ENCODE data around the gene ANKRD33B.
"Not testable (repeated sequence)": the region's sequence is repeated elsewhere in the genome, so short reads cannot be mapped to it uniquely, and the experiment has no call there.

The ANKRD33B gene

DNA sequence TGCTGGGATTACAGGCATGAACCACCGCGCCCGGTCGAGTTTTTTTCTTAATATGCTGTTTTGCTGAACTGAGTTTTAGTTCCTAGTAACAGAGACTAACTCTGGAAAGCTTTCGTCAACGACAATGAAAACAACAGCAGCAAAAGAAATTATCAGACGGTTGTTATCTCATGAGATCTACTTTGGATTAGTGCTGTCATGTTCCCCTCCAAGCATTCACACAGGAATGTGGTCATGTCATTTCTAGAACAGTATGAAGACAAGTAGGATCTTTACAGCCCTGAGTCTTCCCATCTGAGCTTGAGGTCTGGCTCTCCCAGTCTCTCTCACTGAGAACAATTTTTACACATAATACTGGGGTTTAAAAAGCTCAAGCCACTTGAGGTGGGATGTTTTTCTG lies 4.0 kb upstream of the ANKRD33B start:
- no peak for DNase-seq

DNA sequence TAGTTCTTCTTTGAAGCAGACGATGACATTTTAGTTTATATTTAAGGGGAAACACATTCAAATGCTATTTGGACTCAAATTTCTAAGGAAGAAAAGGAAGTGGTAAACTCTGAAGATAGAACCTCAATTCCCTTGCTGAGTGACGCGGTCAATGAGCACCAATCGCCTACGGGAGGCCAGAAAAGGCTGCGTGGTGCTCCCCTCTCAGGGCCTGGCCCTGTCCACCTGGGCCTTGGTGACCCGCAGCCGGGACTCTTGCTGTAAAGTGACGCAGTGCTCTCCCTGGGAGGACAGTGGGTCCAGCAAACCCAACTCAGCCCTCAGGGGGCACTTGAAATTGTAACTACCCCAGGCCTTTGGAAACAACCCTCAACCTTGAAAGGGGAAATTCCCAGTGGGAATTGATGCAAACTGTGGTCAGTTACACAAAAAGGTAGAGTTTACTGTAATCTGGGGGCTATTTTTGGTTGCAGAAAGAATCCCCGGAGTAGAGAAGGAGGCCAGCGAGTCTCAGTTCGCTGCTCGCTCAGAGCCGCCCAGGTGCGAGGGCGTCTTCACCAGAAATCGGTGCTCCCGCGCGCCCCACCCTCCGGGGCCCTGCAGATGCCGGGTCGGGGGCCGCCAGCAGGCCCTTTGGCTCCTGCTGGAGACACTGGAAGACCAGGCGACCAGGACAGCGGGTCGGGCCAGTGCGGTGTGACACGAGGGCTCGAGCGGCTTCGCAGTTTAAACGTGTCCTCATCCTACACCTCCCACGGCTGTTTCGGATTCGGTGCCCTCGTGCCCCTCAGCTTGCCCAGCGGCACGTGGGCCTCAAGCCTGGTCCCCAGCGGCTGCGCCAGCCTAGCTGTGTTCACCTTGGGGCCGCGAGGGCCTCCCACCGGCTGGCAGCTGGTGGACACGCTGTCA lies 1.4 kb upstream of the ANKRD33B start:
- DNase-seq = no peak

DNA sequence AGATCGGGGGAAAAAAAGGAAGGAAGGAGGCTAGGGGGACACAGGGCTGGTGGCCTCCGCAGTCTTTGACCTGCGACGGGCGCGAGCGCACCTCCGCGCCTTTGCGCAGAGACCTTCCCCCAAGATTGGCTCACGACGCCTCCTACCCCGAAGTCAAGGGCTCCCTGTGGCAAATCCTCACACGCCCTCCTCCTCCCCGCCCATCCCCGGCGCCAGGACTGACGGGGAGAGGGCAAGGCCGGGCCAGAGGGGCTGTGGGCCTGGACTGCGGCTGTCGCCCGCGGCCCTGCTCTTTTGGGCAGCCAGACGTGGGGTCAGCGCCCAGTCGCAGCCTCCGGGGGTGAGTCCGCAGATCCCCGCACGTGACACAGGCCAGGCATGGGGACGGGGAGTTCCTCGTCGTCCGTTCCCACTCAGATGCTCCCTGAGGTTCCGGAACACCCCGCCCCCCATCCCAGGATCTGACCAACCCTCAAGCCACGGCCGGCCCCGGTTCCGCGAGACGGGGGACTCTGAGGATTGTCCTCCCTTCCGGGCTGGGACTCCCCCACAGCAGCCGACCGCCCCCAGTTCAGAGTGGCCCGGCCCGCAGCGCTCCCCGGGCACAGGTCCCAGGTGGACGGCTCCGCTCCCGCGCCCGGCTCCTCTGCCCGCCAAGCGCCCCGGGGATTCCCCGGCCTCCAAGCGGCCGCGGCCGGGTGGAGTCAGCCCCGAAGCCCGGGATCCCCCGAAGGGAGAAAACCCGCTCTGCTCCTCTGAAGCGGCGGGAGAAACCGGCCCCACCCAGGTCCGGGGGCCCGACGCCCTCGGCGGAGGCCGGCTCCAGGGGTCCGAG lies 543 bp upstream of the ANKRD33B start:
- DNase-seq = no peak

DNA sequence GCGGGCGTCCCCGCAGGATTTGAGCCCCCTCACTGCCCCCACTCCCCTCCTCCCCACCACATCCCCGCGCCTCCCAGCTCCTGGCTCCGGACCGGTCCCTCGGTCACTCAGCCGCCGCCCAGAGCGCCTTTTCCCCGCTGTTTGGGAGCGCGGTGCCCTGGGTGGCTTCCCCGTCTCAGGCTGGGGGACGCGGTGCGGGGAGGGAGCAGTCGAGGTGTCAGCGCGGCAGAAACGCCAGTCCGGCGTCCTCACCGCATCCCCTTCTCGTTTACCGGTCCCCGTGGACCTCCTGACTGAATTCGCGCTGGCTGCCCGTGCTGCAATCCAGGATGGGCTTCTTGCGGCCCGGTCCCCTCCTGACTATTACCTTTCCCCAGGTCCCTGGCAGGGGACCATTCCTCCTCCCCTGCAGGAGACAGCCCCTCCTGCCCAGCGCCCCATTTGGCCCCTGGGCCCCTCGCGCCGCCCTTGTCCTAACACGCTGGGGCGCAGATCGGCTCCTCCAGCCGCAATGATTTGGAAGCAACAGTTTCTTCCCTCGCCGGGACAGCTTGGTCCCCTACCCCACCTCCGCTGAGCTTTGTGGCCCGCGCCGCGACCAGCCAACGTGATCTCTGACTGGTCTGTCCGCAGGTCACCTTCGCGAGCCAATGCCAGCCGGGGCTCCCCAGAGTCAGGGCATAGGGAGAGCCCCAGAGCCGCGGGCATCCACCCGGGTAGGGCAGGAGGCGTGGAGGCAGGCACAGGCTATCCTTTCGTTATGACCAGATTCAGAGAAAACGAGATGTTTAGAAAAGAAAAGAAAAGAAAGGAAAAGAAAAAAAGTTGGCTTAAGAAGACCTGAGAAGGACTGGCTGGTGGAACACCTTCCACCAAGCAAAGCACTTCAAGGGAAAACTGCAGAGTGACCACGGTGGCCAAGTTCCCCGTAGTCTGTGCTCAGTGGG lies 1.2 kb downstream of the ANKRD33B start:
- no peak for DNase-seq

DNA sequence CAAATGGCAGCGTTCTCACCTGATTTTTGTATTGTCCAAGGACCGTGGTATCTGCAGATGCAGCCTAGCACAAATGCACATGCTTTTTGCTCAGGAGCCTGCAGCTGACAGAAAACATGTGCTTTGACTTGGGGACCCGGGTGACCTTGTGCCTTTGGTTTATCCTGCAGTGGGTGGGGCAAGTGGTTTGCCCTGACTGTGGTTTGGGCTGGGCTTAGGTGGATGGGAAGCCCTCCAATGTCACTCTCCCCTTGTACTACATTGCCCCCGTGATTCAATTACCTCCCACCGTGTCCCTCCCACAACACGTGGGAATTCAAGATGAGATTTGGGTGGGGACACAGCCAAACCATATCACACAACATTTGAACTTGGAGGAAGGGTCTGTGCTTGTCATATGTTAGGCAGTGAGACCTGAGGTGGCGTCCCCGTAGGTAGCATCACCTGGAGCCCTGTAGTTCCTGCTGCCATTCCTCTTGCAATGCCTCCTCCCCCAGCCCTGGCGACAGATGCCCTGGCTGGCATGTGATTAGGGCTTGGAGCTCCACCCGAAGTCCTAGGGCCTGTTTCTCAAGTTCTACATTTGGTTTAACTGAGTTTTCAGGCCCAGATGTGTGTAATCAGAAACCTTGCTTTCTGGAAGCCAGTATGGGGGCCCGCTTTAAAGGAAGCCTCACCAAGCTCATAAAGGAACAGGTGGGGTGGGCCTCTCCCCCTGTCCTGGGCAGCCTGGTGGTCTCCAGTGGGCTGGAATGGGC lies 2.1 kb downstream of the ANKRD33B start:
- no peak for DNase-seq

DNA sequence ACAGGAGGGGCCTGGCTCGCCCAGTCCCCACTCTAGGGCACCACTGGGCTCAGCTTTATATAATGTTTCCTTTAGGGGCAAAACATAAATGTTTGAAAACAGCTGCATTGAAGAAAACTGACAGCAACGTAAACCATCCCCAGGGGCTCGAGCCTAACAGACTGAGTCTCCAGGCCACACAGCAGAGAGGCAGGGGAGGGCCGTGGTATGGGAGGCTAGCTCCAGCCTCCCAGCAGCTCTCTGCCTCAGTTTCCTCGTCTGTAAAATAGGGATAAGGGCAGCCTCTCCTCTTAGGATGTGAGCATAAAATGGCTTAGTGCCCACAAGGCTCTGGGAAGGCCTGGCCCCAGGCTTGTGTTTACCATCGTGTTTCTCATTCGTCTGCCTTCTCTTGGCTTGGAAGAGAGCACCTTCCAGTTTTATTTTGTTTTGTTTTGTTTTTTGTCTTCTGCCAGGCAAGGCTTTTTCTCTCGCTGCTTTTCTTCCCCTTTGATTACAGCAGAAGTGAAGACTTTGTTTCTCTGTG lies 2.7 kb downstream of the ANKRD33B start:
- DNase-seq = no peak

DNA sequence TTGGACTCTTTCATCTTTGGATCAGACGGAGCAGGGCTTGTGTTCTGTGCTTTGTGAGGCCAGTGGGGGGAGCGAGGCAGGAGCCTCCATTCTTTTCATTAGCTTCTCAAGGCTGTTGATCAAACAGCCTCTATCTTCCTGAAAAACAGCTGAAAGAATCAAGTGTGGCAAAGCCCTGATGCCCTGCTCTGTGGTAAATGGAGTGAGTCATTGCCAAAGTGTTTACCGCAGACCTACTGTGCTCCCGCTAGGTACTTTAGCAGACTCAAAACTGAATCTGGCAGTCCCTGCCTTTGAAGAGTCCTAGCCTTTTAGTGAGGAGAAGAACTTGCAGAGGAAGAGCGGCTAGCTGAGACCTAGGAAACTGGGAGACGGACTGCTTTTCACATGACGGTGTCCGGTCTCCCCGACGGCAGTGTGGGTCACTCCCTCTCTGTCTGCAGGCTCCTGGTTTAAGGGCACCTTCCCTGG lies 3.3 kb downstream of the ANKRD33B start:
- DNase-seq = no peak

DNA sequence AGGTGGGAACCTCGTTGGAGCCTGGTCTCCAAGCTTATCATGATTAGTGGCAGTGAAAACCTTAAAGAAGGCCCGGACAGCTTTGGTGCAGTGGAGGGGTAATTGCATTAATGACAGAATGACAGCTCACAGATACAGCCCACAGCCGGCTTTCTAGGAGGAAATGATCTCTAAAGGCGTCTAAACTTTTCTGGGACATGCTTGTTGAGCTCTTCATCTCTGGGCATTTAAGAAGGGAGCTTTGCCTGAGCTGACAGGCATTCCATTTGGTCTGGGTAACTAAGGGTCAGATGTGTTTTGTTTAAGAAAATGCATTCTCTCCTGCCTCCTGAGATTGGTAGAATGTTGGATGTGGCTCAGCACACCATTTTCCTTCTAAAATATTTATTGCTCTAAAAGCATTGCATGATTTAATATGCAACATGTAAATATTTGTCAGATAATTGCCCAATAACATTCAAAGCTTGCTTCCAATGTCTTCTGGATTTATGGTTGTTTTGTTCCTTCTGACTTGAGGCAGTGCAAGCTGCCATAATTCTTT lies 4.0 kb downstream of the ANKRD33B start:
- no peak for DNase-seq

DNA sequence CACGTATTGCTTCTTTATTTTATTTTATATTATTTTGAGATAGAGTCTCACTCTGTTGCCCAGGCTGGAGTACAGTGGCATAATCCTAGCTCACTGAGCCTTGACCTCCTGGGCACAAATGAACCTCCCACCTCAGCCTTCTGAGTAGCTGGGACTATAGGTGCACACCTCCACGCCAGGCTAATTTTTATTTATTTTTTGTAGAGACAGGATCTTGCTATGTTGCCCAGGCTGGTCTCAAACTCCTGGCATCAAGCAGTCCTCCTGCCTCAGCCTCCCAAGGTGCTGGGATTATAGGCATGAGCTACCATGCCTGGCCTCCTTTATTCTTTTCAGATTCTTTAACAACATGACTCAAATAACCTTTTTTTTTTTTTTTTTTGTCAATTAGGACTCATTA lies 6.7 kb downstream of the ANKRD33B start:
- not testable (repeated sequence) for DNase-seq

DNA sequence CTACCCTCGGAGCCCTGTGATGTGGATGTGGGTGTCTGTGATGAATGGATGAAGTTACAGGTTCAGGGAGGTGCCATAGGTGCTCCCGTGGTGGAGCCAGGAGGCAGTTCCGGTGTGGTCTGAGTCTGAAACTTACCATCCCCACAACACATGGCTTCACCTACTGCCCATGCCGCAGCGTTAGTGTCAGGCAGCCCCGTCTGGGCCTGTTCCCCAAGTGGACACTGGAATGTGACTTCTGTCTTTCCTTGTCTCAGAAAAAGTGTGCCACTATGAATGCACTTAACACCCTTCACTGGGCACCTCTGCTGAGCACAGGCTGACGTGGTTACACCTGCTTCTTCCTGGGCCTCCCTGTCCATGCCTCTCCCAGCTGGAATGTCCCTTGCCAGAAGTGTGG lies 8.6 kb downstream of the ANKRD33B start:
- DNase-seq = no peak

DNA sequence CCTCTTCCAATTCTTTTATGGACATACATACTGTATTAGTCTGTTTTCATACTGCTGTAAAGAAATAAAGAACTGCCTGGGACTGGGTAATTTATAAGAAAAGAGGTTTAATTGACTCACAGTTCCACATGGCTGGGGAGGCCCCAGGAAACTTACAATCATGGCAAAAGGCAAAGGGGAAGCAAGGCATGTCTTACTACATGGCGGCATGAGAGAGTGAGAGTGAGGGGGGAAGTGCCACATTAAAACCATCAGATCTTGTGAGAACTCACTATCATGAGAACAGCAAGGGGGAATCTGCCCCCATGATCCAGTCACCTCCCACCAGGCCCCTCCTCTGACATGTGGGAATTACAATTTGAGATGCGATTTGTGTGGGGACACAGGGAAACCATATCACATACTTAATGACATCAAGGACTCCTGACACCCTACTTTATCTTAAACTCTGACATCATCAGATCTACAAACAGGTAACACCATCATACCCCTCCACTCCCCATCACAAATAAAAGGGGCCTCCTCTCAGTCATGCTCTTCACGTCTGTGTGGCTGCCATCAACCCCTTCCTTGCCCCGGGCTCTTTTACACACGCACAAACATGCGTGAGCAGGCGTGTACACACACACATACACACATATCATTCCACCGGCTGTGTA lies 9.7 kb downstream of the ANKRD33B start:
- no peak for DNase-seq

DNA sequence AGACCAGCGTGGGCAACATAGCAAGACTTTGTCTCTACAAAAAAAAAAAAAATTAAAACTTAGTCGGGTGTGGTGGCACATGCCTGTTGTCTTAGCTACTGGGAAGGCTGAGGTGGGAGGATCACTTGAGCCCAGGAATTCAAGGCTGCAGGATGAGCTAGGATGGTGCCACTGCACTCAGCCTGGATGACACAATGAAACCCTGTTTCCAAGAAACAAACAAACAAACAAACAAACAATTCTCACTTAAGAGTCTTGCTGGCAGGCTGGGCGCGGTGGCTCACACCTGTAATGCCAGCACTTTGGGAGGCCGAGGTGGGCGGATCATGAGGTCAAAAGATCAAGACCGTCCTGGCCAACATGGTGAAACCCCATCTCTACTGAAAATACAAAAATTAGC lies 11.0 kb downstream of the ANKRD33B start:
- not testable (repeated sequence) for DNase-seq

DNA sequence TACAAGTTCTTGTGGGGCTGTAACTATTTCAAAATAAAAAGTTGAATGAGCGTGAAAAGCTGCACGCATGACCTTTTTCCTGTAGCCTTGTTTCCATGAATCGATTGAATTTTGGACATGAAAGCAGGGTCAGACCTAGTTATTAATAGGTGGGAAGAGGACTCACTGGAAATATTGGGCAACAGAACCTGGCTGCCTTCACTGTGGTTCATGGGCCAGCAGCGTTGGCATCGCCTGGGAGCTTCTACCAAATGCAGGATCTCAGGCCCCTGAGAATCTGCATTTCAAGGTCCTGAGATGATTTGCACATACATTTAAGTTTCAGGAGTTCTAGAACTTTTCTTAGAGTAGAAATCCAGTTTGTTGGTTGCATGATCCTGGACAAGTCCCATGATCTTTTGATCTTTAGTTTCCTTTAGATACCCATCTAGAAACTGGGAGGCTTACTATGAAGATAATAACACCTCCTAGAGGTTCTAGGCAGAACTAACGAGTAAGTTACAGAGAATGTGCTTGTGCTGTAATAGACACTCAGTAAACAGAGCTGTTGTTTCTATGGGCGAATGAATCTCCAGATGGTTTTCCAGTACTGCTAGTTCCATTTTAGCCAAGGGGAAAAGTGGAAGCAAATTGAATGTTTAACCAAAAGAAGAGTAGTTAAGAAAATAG lies 12.4 kb downstream of the ANKRD33B start:
- DNase-seq = no peak

DNA sequence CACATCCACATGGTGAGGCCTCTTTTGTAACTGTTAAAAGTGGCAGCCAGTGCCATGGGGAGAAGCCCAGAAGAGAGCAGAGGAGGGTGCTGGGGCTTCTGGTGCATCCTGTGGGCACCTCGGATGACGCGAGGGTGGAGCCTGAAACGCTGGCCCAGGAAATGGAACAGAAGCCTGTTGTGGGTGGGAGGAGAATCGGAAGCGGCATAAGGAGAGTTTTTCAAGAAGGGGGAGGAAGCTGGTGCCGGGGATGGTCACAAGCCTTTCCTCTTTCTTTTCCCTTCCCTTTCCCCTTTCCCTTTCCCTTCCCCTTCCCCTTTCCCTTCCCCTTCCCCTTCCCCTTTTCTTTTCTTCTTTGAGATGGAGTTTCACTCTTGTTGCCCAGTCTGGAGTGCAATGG lies 12.9 kb downstream of the ANKRD33B start:
- DNase-seq = no peak

DNA sequence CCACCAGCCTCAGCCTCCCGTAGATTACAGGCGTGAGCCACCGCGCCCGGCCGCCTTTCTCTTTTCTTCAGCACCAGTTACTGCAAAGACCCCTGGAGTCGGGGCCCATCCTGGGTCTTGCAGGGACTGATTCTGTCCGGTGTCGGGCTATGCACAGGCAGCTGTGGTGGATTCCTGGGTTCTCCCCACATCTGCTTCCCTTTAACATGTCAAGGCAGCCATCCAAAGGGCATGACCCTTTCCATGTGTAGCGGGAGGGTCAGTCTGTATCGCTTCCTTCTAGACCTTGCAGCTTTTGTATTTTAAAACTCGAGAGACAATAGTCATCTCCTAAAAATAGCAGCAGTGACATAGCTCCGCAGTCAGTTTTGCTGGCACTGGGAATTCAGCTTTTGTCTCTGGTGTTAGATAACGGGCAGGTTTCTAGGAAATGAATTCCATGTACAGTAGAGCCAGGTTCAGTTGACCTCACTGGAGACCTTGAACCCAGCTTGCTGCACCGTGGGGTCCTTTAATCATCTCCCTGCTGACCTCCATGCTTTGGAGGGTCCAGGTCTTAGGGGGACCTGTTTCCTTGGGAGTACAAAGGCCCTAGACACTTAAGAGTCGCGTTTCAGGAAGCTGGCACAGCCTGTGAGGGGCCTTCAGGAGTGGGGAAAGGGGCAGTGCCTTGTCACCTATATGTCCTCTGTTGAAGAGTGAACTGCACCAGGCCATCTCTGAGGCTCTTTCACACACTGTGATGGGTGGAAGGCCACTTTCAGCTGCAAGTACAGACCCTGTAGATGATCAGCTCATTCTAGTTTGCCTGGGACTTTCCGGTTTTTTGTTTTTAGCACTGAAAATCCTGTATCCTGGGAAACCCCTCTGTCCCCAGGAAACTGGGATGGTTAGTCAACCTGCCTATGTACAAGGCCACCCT lies 13.8 kb downstream of the ANKRD33B start:
- no peak for DNase-seq

DNA sequence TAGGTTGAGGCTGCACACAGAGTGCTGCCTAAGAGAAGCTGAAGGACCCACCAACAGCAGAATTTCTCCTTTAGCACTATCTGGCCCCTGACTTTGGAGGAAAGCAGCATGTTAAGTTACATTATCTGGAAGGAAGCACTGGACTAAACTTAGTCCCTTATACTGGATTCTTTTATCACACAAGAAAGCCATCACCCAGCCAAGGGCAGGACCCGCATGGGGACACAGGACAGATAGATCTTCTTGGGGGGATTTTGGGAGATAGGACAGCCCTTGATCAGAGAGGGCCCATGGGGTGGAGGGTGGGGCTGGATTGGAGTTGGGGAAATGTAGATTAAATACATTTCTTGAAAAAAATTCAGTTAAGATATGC lies 14.4 kb downstream of the ANKRD33B start:
- no peak for DNase-seq

DNA sequence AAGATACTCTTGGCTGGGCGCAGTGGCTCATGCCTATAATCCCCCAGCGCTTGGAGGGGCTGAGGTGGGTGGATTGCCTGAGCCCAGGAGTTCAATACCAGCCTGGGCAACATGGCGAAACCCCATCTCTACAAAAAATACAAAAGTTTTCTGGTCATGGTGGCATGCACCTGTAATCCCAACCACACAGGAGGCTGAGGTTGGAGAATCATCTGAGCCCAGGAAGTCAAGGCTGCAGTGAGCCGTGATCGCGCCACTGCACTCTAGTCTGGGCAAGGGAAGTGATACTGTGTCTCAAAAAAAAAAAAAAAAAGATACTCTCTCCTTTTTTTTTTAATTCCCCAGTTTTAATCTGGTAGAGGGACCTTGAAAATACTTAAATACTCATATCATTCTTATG lies 15.0 kb downstream of the ANKRD33B start:
- DNase-seq = no peak

DNA sequence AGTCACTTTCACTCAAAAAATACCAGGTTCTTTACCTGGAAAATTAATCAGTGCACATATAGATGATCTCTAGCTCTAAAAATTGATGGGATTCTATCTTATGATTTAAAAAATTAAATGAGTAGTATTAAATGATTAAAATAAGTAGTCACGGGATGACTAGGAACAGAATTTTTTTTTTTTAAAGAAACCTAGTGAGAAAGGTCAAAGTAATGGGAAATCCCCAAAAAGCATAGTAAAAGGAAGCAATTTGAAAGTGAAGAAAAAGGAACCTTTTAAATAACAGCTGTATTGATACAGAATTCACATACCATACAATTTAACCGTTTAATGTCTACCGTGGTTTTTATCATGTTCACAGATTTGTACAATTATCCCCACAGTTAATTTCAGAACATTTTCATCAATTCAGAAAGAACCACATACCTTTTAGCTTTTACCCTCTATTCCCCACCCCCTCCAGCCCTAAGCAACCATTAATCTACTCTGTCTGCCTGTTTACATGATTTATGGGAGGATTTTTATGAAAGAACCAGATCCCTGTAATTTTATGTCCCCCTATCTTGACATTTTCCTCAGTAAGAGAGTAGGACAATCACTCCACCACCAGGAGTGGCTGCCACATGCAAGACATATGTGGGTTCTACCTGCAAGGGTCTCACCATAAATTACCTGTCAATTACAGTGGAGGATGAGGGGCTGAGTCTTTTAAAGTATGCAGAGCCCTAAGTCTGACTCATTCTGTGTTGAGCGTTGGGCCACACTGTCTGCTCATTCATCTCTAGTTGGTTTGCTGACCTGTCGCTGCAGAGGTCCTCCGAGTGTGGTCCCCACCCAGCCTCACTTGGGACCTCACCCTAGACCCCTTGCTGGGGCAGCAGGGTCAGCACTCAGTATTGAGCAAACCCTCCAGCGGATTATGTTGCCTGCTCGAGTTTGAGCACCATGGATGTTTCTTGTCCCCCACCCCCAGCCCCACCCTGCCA lies 16.0 kb downstream of the ANKRD33B start:
- no peak for DNase-seq

All from NCI-H1105 treated with DMSO at 0.1 percent for 48 hours (cell line).